Endothelial cell of umbilical vein (primary cell): ENCODE measurements around the gene CTNND2. TPM values are rescaled to one million over a fixed set of nuclear protein-coding genes. Genes with fewer than 3 reads are reported as not detected.

Experiments used
- BruUV-seq: library from RNA; stranded (reverse); fragments of 400-500 nt; replicated peaks from 2 replicates; lab custom pipeline; 2021; lab: Mats Ljungman, UMichigan
- CTCF ChIA-PET: fragments of 300-600, 350-600 bp; sonication (Branson Sonifier 250); formaldehyde crosslinking; loops from one replicate; lab custom pipeline; 2021; ENCODE audit warnings: antibody characterized with exemption, inconsistent platforms; lab: Charles Lee
- POLR2A ChIA-PET: fragments of 300-600, 350-600 bp; sonication (Branson Sonifier 250); formaldehyde crosslinking; loops from one replicate; lab custom pipeline; 2021; ENCODE audit warnings: antibody characterized with exemption, inconsistent platforms; lab: Charles Lee
- DNase-seq: peaks from one replicate; pipeline ENCODE4 v3.0.0-alpha.2; 2011; ENCODE audit warnings: low read depth, low spot score
- FAIRE-seq: peaks from 2 replicates; lab custom pipeline; 2011; peaks lifted over from hg19 to GRCh38; lab: Jason Lieb, UNC
- H2AFZ ChIP-seq: 2 replicates; pipeline ENCODE4 v1.6.0; 2012; ENCODE audit warnings: low read depth, low read length, control low read depth, inconsistent platforms
- H3K27ac ChIP-seq: 2 replicates; pipeline ENCODE4 v1.5.1; 2011; ENCODE audit warnings: low read depth, mild to moderate bottlenecking, control low read depth, low read length, moderate library complexity; ENCODE audit not compliant: insufficient read depth
- H3K27me3 ChIP-seq, 2 experiments: 2 replicates each; pipeline versions ENCODE4 v1.6.0 to v1.6.1; 2011; ENCODE audit warnings: low read length in 2 of 2, mixed read lengths in 1 of 2; ENCODE audit not compliant: control insufficient read depth in 2 of 2, insufficient read depth in 2 of 2
- H3K36me3 ChIP-seq, 2 experiments: 2 replicates in 1 of 2; 3 replicates in 1 of 2; pipeline ENCODE4 v1.5.1; 2011; ENCODE audit warnings: low read length in 2 of 2, mild to moderate bottlenecking in 1 of 2, moderate library complexity in 1 of 2; ENCODE audit not compliant: control insufficient read depth in 2 of 2, insufficient read depth in 2 of 2; ENCODE audit errors: extremely low read depth in 1 of 2
- H3K4me1 ChIP-seq: 3 replicates; pipeline ENCODE4 v1.5.1; 2011; ENCODE audit warnings: mild to moderate bottlenecking, low read length; ENCODE audit not compliant: control insufficient read depth, insufficient read depth; ENCODE audit errors: extremely low read depth
- H3K4me2 ChIP-seq: 2 replicates; pipeline ENCODE4 v1.6.1; 2011; ENCODE audit warnings: low read length, control low read depth, mixed read lengths; ENCODE audit not compliant: insufficient read depth
- H3K4me3 ChIP-seq, 3 experiments: fragments of 200-600 bp in 1 of 3; sonication (generic), shearing (Covaris generic) in 1 of 3; replicated peaks in 1 of 3; 2 replicates each; pipeline ENCODE4 v1.5.1; 2011 to 2016; ENCODE audit warnings: control low read depth in 3 of 3, low read length in 3 of 3, mild to moderate bottlenecking in 2 of 3, inconsistent platforms in 1 of 3, low read depth in 1 of 3, moderate library complexity in 1 of 3; ENCODE audit not compliant: insufficient read depth in 1 of 3
- H3K79me2 ChIP-seq: 2 replicates; pipeline ENCODE4 v1.6.0; 2012; ENCODE audit warnings: low read length, inconsistent platforms; ENCODE audit not compliant: control insufficient read depth, insufficient read depth
- H3K9ac ChIP-seq: replicated peaks from 2 replicates; pipeline ENCODE3; 2011; ENCODE audit warnings: low read length, control low read depth; ENCODE audit not compliant: insufficient read depth; ENCODE audit errors: extremely low read depth
- H3K9me1 ChIP-seq: replicated peaks from 3 replicates; pipeline ENCODE4 v1.6.0; 2011; ENCODE audit warnings: mild to moderate bottlenecking, low read length; ENCODE audit not compliant: control insufficient read depth, insufficient read depth; ENCODE audit errors: extremely low read depth
- H3K9me3 ChIP-seq: replicated peaks from 2 replicates; pipeline ENCODE4 v1.5.1; 2012; ENCODE audit warnings: low read length, inconsistent platforms; ENCODE audit not compliant: control insufficient read depth, insufficient read depth
- H4K20me1 ChIP-seq: replicated peaks from 2 replicates; pipeline ENCODE3; 2011; ENCODE audit warnings: mild to moderate bottlenecking, low read length; ENCODE audit not compliant: control insufficient read depth, insufficient read depth; ENCODE audit errors: extremely low read depth
- CTCF ChIP-seq, 2 donors: IDR thresholded peaks; 1 replicate in 1 of 2; 2 replicates in 1 of 2; pipeline ENCODE4 v1.5.1; 2011; ENCODE audit warnings: low read length in 2 of 2, mild to moderate bottlenecking in 2 of 2, moderate library complexity in 2 of 2, control low read depth in 1 of 2, inconsistent platforms in 1 of 2, low read depth in 1 of 2; ENCODE audit not compliant: insufficient read depth in 1 of 2; ENCODE audit errors: extremely low read depth in 1 of 2
- EZH2 ChIP-seq: IDR thresholded peaks from 2 replicates; pipeline ENCODE4 v1.6.1; 2012; ENCODE audit warnings: borderline replicate concordance, low read depth, mild to moderate bottlenecking, moderate library complexity, low read length, inconsistent platforms; ENCODE audit not compliant: severe bottlenecking
- FOS ChIP-seq: IDR thresholded peaks from 2 replicates; pipeline ENCODE4 v1.6.1; 2011; ENCODE audit warnings: mild to moderate bottlenecking, low read length, moderate library complexity, borderline replicate concordance; ENCODE audit not compliant: insufficient read depth
- GATA2 ChIP-seq: IDR thresholded peaks from 2 replicates; pipeline ENCODE4 v1.7.0; 2011; ENCODE audit warnings: low read depth, mild to moderate bottlenecking, moderate library complexity, mixed read lengths, low read length; ENCODE audit not compliant: insufficient read length, insufficient read depth
- JUN ChIP-seq: IDR thresholded peaks from 2 replicates; pipeline ENCODE4 v1.6.1; 2011; ENCODE audit warnings: borderline replicate concordance, low read depth; ENCODE audit not compliant: insufficient read length, insufficient read depth
- MAX ChIP-seq: IDR thresholded peaks from 2 replicates; pipeline ENCODE4 v1.6.1; 2011; ENCODE audit not compliant: insufficient read depth, insufficient read length
- MYC ChIP-seq: IDR thresholded peaks from one replicate; pipeline ENCODE4 v1.6.1; 2011; ENCODE audit warnings: mild to moderate bottlenecking, low read depth, low read length
- POLR2A ChIP-seq: IDR thresholded peaks from 2 replicates; pipeline ENCODE4 v1.6.1; 2012; ENCODE audit warnings: low read depth, mild to moderate bottlenecking, control low read depth, low read length
- POLR2AphosphoS5 ChIP-seq: IDR thresholded peaks from 2 replicates; pipeline ENCODE4 v1.6.1; 2012; ENCODE audit warnings: low read depth, mild to moderate bottlenecking, control low read depth, low read length, moderate library complexity; ENCODE audit not compliant: insufficient read depth
- dilution Hi-C: fragments of 300-500 bp; cut with MboI; formaldehyde crosslinking; loops from one replicate; pipeline ENCODE4 v1.15.0; 2019; ENCODE audit warnings: low sequenced_read_pairs; ENCODE audit not compliant: extremely low pct_ligation_motif_present
- intact Hi-C: fragments of 100-400 bp; cut with micrococcal nuclease; formaldehyde crosslinking; loops from one replicate; pipeline ENCODE4 v1.10.0; 2022
- polyA plus RNA-seq, 4 experiments: library from polyadenylated mRNA; depleted of rRNA in 3 of 4; stranded (reverse) in 3 of 4; unstranded in 1 of 4; fragments of >200 nt; gene quantifications; 2 replicates each; pipeline versions ENCODE4 v1.2.1 to v1.2.3, GENCODE V29; 2011 to 2012; ENCODE audit warnings: missing spikeins in 1 of 4
- total RNA-seq: library from RNA; stranded (reverse); gene quantifications from 2 replicates; pipeline ENCODE4 v1.2.3, GENCODE V29; 2021

Gene CTNND2
- total and polyA plus RNA-seq, 2 donors (not counting 3 experiments of a cell fraction or from before 2014, with no cell fraction given): not detected

- H3K4me3 ChIP-seq: no peak overlapping the region
- no peaks in the 10 kb centered on the region for H3K4me1 ChIP-seq
- DNase-seq (no peak), FAIRE-seq (no peak)
- H3K36me3 ChIP-seq: no peaks in the 10 kb centered on the region
- ChIA-PET CTCF (no interaction called here), POLR2A (no interaction called here)
- H3K27ac ChIP-seq: no peak overlapping the region
- H3K9me1 ChIP-seq: no peaks in the 10 kb centered on the region
- H3K9ac ChIP-seq: no peak overlapping the region
- TF ChIP-seq GATA2: no peak
- TF ChIP-seq JUN: no peak
- TF ChIP-seq MAX: no peak
- TF ChIP-seq FOS: no peak
- TF ChIP-seq POLR2A: no peak
- no peak for TF ChIP-seq CTCF (IDR thresholded peaks at IDR 0.05; ENCODE audit: extremely low read depth in 1 of 2, insufficient read depth in 1 of 2, low read depth in 1 of 2, low read length in 2 of 2)
- no peak for TF ChIP-seq MYC
- TF ChIP-seq POLR2AphosphoS5: no peak
- no peak for TF ChIP-seq EZH2
- H2AFZ ChIP-seq: no peak overlapping the region
- intact Hi-C loops (no loop called here), dilution Hi-C loops (no loop called here)
- no peak overlapping the region for H3K4me2 ChIP-seq
- no peaks in the 10 kb centered on the region for H4K20me1 ChIP-seq
- H3K79me2 ChIP-seq: no peaks in the 10 kb centered on the region
- H3K9me3 ChIP-seq: no peaks in the 10 kb centered on the region
- BruUV-seq: no TSS peak
- no peaks in the 10 kb centered on the region for H3K27me3 ChIP-seq
These were observed 81.6 kb downstream of the CTNND2 start for GRCh38 chr5:11822598-11822997.
